C4-2B (cell line): ENCODE measurements around the gene STX2.

ENCODE experiments used
- ZFX ChIP-seq: fragments of 450-650 bp; IDR thresholded peaks from 2 replicates; pipeline ENCODE4 v1.6.1; 2017
- TF ChIP-seq, protein P1 (sequence below): fragments of 450-650 bp; conservative IDR thresholded peaks from 2 replicates; pipeline ENCODE4 v1.5.1; 2017; ENCODE audit warnings: mild to moderate bottlenecking

DNA sequence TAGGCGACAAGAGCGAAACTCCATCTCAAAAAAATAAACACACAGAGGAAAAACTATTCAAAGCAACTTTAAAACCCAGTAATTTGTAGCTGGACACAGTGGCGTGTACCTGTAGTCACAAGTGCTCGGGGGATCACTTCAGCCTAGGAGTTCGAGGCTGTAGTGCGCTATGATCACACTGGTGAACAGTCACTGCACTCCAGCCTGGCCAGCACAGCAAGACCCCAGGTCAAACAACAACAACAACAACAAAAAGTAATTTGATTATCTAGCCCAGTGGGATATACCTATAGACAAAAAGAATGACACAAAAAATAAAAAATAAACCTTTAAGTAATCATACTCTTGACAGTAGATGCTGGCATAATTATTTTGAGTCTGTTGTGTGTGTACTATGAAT, 29.3 kb downstream of the STX2 start:
- TF ChIP-seq, protein P1, sequence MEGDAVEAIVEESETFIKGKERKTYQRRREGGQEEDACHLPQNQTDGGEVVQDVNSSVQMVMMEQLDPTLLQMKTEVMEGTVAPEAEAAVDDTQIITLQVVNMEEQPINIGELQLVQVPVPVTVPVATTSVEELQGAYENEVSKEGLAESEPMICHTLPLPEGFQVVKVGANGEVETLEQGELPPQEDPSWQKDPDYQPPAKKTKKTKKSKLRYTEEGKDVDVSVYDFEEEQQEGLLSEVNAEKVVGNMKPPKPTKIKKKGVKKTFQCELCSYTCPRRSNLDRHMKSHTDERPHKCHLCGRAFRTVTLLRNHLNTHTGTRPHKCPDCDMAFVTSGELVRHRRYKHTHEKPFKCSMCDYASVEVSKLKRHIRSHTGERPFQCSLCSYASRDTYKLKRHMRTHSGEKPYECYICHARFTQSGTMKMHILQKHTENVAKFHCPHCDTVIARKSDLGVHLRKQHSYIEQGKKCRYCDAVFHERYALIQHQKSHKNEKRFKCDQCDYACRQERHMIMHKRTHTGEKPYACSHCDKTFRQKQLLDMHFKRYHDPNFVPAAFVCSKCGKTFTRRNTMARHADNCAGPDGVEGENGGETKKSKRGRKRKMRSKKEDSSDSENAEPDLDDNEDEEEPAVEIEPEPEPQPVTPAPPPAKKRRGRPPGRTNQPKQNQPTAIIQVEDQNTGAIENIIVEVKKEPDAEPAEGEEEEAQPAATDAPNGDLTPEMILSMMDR = no peak
- TF ChIP-seq ZFX = no peak
